ENCODE measurements around the gene SIX5. TPM values are rescaled to one million over a fixed set of nuclear protein-coding genes. Genes with fewer than 3 reads are reported as not detected.

The SIX5 gene
- total and polyA plus RNA-seq, 9 of the 15 experiments (the other 6 are each of a cell fraction or from before 2014, with no cell fraction given) = 1.4 to 17.2 (median 7.4) TPM; not detected in 2

- TF ChIP-seq, protein P1, sequence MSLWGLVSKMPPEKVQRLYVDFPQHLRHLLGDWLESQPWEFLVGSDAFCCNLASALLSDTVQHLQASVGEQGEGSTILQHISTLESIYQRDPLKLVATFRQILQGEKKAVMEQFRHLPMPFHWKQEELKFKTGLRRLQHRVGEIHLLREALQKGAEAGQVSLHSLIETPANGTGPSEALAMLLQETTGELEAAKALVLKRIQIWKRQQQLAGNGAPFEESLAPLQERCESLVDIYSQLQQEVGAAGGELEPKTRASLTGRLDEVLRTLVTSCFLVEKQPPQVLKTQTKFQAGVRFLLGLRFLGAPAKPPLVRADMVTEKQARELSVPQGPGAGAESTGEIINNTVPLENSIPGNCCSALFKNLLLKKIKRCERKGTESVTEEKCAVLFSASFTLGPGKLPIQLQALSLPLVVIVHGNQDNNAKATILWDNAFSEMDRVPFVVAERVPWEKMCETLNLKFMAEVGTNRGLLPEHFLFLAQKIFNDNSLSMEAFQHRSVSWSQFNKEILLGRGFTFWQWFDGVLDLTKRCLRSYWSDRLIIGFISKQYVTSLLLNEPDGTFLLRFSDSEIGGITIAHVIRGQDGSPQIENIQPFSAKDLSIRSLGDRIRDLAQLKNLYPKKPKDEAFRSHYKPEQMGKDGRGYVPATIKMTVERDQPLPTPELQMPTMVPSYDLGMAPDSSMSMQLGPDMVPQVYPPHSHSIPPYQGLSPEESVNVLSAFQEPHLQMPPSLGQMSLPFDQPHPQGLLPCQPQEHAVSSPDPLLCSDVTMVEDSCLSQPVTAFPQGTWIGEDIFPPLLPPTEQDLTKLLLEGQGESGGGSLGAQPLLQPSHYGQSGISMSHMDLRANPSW (CRISPR knock-in tag; IDR thresholded peaks at IDR 0.05) = no peak
- no peak for TF ChIP-seq CEBPZ (IDR thresholded peaks at IDR 0.05; ENCODE audit: borderline replicate concordance, low read depth, low read length)
- no peak for TF ChIP-seq ZBTB34 (CRISPR knock-in tag; IDR thresholded peaks at IDR 0.05)
- TF ChIP-seq POU5F1 (IDR thresholded peaks at IDR 0.05; ENCODE audit: borderline replicate concordance, low read depth, low read length, partially characterized antibody) = no peak
- TF ChIP-seq ZNF121 (CRISPR knock-in tag; conservative IDR thresholded peaks at IDR 0.05) = no peak
- TF ChIP-seq ATF7 (IDR thresholded peaks at IDR 0.05) = peak; percentile 69; the same call in 1 of the 2 replicates
- TF ChIP-seq GABPB1 (CRISPR knock-in tag; IDR thresholded peaks at IDR 0.05) = peak; percentile 88
- TF ChIP-seq HDAC8 (tag; IDR thresholded peaks at IDR 0.05) = no peak
- TF ChIP-seq BCLAF1 (IDR thresholded peaks at IDR 0.05; ENCODE audit: borderline replicate concordance in 1 of 2, control insufficient read depth in 1 of 2, low read depth in 2 of 2, low read length in 1 of 2) = peak in 1 of 2 experiments; percentile 43; a peak in 1 of 4 replicates
- peak in 1 of 2 experiments; percentile 27; a peak in 1 of 4 replicates for TF ChIP-seq TEAD1 (CRISPR knock-in tag; IDR thresholded peaks at IDR 0.05)
- TF ChIP-seq MYBL2 (IDR thresholded peaks at IDR 0.05; ENCODE audit: low read depth) = no peak
- TF ChIP-seq MYBL2 (CRISPR knock-in tag; IDR thresholded peaks at IDR 0.05; ENCODE audit: borderline replicate concordance) = no peak
- no peak for TF ChIP-seq FOXK1 (CRISPR knock-in tag; IDR thresholded peaks at IDR 0.05; ENCODE audit: borderline replicate concordance)
- 0 out of 2 replicates have a peak, but pooled peaks have one; percentile 66 for TF ChIP-seq HLTF (IDR thresholded peaks at IDR 0.05)
These were observed 38.4 kb downstream of the SIX5 start, which contains the start of gene FBXO46 (continued) for GRCh38 chr19:45730368-45731288.
